Lower leg skin (tissue), 3 donors: ENCODE measurements around the gene GALE.

Experiments used
- POLR2A ChIP-seq, 2 donors: fragments of 450-650 bp; IDR thresholded peaks; one replicate each; pipeline ENCODE4 v1.6.1; 2016 to 2017; ENCODE audit warnings: antibody characterized with exemption in 2 of 2, mild to moderate bottlenecking in 1 of 2, moderate library complexity in 1 of 2
- TF ChIP-seq, protein P1 (sequence below), 3 donors: fragments of 450-650 bp; IDR thresholded peaks; one replicate each; pipeline ENCODE4 v1.5.1; 2016; ENCODE audit warnings: antibody characterized with exemption in 3 of 3, mild to moderate bottlenecking in 3 of 3, moderate library complexity in 2 of 3

DNA sequence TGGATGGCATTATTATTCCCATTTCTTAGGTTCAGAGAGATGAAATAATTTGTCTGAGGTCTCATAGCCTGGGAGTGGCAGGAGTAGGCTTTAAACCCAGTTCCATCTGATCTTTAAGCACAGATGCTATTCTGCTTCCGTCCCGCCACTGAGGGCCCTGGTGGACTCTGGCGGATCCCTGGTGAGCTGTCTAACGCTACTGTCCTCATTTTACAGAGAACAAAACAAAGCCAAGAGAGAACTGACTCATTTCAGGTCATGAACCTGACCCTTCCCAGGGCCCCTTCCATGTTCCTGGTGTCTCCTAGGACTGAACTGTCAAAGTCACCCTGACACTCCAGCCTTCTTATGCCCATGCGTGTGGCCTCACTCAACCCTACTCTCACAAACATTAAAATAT is 3.1 kb upstream of the GALE start:
- TF ChIP-seq, protein P1, sequence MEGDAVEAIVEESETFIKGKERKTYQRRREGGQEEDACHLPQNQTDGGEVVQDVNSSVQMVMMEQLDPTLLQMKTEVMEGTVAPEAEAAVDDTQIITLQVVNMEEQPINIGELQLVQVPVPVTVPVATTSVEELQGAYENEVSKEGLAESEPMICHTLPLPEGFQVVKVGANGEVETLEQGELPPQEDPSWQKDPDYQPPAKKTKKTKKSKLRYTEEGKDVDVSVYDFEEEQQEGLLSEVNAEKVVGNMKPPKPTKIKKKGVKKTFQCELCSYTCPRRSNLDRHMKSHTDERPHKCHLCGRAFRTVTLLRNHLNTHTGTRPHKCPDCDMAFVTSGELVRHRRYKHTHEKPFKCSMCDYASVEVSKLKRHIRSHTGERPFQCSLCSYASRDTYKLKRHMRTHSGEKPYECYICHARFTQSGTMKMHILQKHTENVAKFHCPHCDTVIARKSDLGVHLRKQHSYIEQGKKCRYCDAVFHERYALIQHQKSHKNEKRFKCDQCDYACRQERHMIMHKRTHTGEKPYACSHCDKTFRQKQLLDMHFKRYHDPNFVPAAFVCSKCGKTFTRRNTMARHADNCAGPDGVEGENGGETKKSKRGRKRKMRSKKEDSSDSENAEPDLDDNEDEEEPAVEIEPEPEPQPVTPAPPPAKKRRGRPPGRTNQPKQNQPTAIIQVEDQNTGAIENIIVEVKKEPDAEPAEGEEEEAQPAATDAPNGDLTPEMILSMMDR (IDR thresholded peaks at IDR 0.05): no peak
- TF ChIP-seq POLR2A (IDR thresholded peaks at IDR 0.05): no peak
